IPS-20b (cell line): Measurements from ENCODE around the gene RUVBL1.
A peak's percentile ranks its signal among the peaks of the same experiment; 100 is the strongest.

Experiments
- H3K27ac ChIP-seq: one replicate; pipeline ENCODE4 v1.5.1; 2013; ENCODE audit warnings: low read length
- H3K27me3 ChIP-seq: 2 replicates; pipeline ENCODE4 v1.6.1; 2013; ENCODE audit warnings: mild to moderate bottlenecking, low read length, inconsistent platforms; ENCODE audit not compliant: insufficient read depth
- H3K36me3 ChIP-seq: 2 replicates; pipeline ENCODE4 v1.6.1; 2013; ENCODE audit warnings: low read depth, mild to moderate bottlenecking, inconsistent platforms, low read length, moderate library complexity; ENCODE audit not compliant: insufficient read depth
- H3K4me1 ChIP-seq: 2 replicates; pipeline ENCODE4 v1.6.1; 2013; ENCODE audit warnings: mild to moderate bottlenecking, control low read depth, inconsistent platforms, low read length, moderate library complexity; ENCODE audit not compliant: insufficient read depth
- H3K4me3 ChIP-seq: 2 replicates; pipeline ENCODE4 v1.5.1; 2013; ENCODE audit warnings: mild to moderate bottlenecking, low read length, inconsistent platforms
- H3K9ac ChIP-seq: 2 replicates; pipeline ENCODE4 v1.6.1; 2013; ENCODE audit warnings: low read depth, mild to moderate bottlenecking, inconsistent platforms, low read length, moderate library complexity
- H3K9me3 ChIP-seq: 2 replicates; pipeline ENCODE4 v1.6.1; 2013; ENCODE audit warnings: mild to moderate bottlenecking, low read depth, low read length, inconsistent platforms; ENCODE audit not compliant: insufficient read depth

The RUVBL1 gene

GRCh38 chr3:128153156-128154041 is 29.8 kb upstream of the RUVBL1 start, which contains the start of gene EEFSEC:
TSS of gene EEFSEC (plus strand) at chr3:128153481. CDS start at chr3:128153508, 27 bp downstream.
- Histone ChIP-seq H3K9ac (peak within 1 kb of the TSS; percentile 63; the same call in 1 of the 2 replicates), H3K27me3 (peaks cover 19% of the 10 kb centered on the region), H3K27ac (no peak within 1 kb of the TSS), H3K9me3 (no peaks in the 10 kb centered on the region), H3K4me3 (peak within 1 kb of the TSS; percentile 69), H3K4me1 (0 out of 2 replicates have a peak, but pooled peaks cover 3% of the 10 kb centered on the region), H3K36me3 (no peaks in the 10 kb centered on the region; the same call in 1 of the 2 replicates)

- no peaks in the 10 kb centered on the region for H3K9me3 ChIP-seq
- H3K4me3 ChIP-seq, result peak overlapping the region; percentile 69
- H3K9ac ChIP-seq, result peak overlapping the region; percentile 49; the same call in 1 of the 2 replicates
- H3K27me3 ChIP-seq, result peaks cover 24% of the 10 kb centered on the region
- no peak overlapping the region for H3K27ac ChIP-seq
- H3K4me1 ChIP-seq, result 0 out of 2 replicates have a peak, but pooled peaks cover 3% of the 10 kb centered on the region
- H3K36me3 ChIP-seq, result no peaks in the 10 kb centered on the region
Observed at GRCh38 chr3:128152419-128153155, 29.0 kb upstream of the RUVBL1 start.

- no peak overlapping the region for H3K4me3 ChIP-seq
- H3K36me3 ChIP-seq, result no peaks in the 10 kb centered on the region
- H3K4me1 ChIP-seq, result 0 out of 2 replicates have a peak, but pooled peaks cover 3% of the 10 kb centered on the region
- H3K27ac ChIP-seq, result no peak overlapping the region
- peaks cover 26% of the 10 kb centered on the region for H3K27me3 ChIP-seq
- no peaks in the 10 kb centered on the region for H3K9me3 ChIP-seq
- H3K9ac ChIP-seq, result no peak overlapping the region
Observed at GRCh38 chr3:128151758-128152274, 28.2 kb upstream of the RUVBL1 start.

- Histone ChIP-seq H3K9ac (no peak overlapping the region), H3K9me3 (no peaks in the 10 kb centered on the region), H3K27ac (no peak overlapping the region), H3K4me1 (0 out of 2 replicates have a peak, but pooled peaks cover 3% of the 10 kb centered on the region), H3K27me3 (peaks cover 26% of the 10 kb centered on the region), H3K4me3 (no peak overlapping the region), H3K36me3 (no peaks in the 10 kb centered on the region)
Observed at GRCh38 chr3:128149650-128150049, 26.0 kb upstream of the RUVBL1 start.

GRCh38 chr3:128146201-128146600 is 22.6 kb upstream of the RUVBL1 start:
- Histone ChIP-seq H3K27me3 (peaks cover 12% of the 10 kb centered on the region; the same call in 1 of the 2 replicates), H3K27ac (no peak overlapping the region), H3K4me3 (no peak overlapping the region), H3K4me1 (no peaks in the 10 kb centered on the region), H3K9me3 (no peaks in the 10 kb centered on the region), H3K9ac (no peak overlapping the region), H3K36me3 (no peaks in the 10 kb centered on the region)

GRCh38 chr3:128145279-128145678 is 21.7 kb upstream of the RUVBL1 start:
- Histone ChIP-seq H3K4me1 (no peaks in the 10 kb centered on the region), H3K36me3 (no peaks in the 10 kb centered on the region), H3K27me3 (peaks cover 12% of the 10 kb centered on the region; the same call in 1 of the 2 replicates), H3K27ac (no peak overlapping the region), H3K9ac (no peak overlapping the region), H3K4me3 (no peak overlapping the region), H3K9me3 (no peaks in the 10 kb centered on the region)

- Histone ChIP-seq H3K27ac (no peak overlapping the region), H3K27me3 (peaks cover 8% of the 10 kb centered on the region; the same call in 1 of the 2 replicates), H3K4me3 (no peak overlapping the region), H3K4me1 (no peaks in the 10 kb centered on the region), H3K36me3 (no peaks in the 10 kb centered on the region), H3K9me3 (no peaks in the 10 kb centered on the region), H3K9ac (no peak overlapping the region)
Observed at GRCh38 chr3:128144512-128145187, 21.0 kb upstream of the RUVBL1 start.

GRCh38 chr3:128143496-128143895 is 19.9 kb upstream of the RUVBL1 start:
- Histone ChIP-seq H3K9ac (no peak overlapping the region), H3K27ac (no peak overlapping the region), H3K36me3 (no peaks in the 10 kb centered on the region), H3K4me3 (no peak overlapping the region), H3K9me3 (no peaks in the 10 kb centered on the region), H3K4me1 (no peaks in the 10 kb centered on the region; the same call in 1 of the 2 replicates), H3K27me3 (peaks cover 11% of the 10 kb centered on the region)

GRCh38 chr3:128133273-128133883 is 9.8 kb upstream of the RUVBL1 start:
- Histone ChIP-seq H3K9me3 (no peaks in the 10 kb centered on the region; the same call in 1 of the 2 replicates), H3K4me1 (no peaks in the 10 kb centered on the region), H3K27me3 (peaks cover 17% of the 10 kb centered on the region), H3K27ac (no peak overlapping the region), H3K4me3 (no peak overlapping the region), H3K36me3 (no peaks in the 10 kb centered on the region), H3K9ac (no peak overlapping the region)

GRCh38 chr3:128131897-128132646 is 8.5 kb upstream of the RUVBL1 start:
- no peak overlapping the region for H3K4me3 ChIP-seq
- no peaks in the 10 kb centered on the region for H3K36me3 ChIP-seq
- peaks cover 16% of the 10 kb centered on the region; the same call in 1 of the 2 replicates for H3K27me3 ChIP-seq
- H3K9ac ChIP-seq, result no peak overlapping the region
- H3K4me1 ChIP-seq, result no peaks in the 10 kb centered on the region
- H3K9me3 ChIP-seq, result no peaks in the 10 kb centered on the region; the same call in 1 of the 2 replicates
- no peak overlapping the region for H3K27ac ChIP-seq
